ENCODE data around the gene MYLK.
"Not testable (repeated sequence)": the region's sequence is repeated elsewhere in the genome, so short reads cannot be mapped to it uniquely, and the experiment has no call there.

MYLK gene

DNA sequence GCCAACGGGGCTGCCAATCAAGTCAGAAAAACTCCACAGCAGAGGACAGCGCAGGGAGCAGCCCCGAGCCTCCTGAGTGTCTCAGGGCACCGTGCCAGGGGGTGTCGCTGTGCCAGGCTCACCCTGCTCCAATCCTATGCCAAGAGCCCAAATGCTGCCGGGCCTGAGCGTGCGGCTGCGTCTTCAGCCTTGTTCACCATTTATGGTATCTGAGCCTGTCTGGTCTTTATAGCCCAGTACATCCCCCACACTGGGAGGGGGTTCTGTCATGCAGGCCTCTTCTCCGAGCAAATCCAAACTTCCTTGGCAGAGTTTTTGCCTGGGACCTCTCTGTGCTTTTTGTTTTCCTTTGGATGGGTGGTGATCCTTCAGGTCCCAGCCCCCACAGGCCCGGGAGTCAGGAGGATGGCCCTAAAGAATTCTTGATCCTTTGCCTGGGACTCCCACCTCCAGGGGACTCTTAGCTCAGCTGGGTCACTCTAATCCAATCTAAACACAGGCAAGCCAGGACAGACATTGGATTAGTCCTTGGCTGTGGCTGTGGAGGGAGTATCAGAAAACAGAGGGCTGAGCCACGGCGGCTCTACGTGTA, 164.2 kb downstream of the MYLK start:
- DNase-seq, result no peak

DNA sequence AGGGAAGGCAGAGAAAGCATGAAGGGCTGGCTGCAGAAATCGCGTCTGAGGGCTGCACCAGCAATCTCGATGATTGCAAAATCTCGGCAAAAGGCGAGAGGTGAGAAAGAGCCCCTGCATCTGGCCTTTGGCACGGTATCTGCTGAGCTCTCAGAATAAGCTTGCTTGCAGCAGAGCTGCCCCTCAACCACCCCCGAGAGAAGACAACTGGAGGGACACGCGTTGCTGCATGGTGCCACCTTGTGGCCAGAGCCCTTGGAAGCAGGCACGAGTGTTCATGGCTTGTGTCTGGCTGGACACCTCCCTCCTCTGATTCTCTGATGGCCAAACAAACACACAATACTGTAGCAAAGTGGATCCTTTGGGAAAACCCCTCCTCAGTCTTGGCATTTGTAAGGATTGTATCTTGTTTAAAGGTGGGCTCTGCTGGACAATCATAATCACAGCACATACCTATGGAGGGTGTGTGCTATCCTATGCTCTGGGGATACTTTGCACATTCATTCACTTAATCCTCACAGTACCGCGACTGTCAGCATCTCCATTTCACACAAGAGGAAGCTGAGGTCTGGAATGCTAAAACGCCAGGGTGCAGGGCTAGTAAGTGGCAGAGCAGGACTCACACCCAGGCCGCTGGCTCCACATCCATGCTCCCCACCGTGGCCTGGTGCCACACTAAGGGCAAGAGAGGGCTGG, 164.9 kb downstream of the MYLK start:
- peak; percentile 59 for DNase-seq

DNA sequence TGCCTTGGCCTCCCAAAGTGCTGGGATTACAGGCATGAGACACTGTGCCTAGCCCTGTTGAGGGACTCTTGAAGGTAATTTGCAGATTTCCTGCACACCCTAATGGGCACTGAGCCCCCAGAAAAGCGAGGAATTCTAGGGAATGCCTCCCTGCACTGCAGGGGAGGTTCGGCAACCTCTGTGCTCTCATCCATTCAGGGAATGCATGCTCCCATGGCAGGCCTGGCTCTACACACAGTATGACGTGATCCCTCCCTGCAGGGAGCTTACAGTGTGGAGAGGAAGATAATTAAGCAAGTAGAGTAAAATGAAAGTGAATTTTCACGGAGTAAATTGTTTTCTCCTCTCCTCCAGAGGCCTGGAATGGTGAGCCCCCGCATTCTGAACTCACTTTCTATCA, 166.0 kb downstream of the MYLK start:
- DNase-seq, result no peak

DNA sequence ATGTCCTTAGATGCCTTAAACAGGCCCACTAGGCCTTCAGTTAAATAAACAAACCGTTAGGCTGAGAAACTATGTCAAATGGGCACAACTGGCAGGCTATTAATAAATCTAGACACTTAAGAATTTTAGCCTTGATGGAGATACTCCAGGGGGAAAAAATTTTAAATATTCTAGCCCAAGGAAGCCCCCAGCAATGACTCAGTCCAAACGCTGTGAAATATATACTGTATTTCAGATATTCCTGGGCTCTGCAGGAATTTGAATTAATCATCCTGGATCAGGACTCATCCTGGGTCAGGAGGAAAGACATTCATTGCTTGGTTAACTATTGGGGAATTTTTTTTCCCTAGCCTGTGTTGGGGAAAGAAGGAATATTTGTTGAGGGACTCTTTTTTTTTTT, 166.7 kb downstream of the MYLK start:
- DNase-seq, result not testable (repeated sequence)

DNA sequence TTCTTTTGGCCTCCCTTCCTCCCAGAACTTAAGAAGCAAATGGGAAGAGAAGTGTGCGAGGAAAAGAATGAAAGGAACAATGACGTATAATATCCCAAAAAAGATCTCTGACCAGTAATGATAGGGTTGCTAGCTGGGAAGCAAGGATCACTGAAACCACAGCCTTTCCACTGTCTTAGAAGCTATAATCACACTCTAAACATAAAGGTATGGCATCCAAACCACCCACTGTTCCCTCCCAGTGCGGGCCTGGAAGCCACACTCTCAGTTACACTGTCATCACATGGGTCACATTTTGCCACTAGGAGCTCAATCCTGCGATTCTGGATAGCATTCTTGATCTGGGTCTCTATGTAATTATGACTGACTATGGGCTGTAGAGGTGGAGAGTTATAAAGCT, 167.7 kb downstream of the MYLK start:
- no peak for DNase-seq

DNA sequence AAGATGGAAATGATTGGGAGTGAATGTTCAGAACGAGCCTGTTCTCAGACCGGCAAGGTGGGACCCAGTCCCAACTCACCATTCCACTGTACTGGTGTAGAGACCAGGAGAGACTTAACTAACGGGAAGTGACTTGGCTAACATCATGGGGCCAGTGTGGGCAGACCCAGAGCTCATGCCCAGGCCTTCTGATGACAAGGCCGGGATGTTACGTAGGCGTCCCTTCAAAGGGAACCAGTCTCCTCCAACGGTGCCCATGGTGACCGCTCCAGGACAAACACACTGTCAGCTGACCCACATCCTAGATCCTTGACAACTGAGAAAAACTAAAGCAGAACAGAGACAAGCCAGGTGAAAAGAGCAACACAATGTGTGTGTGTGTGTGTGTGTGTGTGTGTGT, 170.9 kb downstream of the MYLK start:
- DNase-seq, result no peak

DNA sequence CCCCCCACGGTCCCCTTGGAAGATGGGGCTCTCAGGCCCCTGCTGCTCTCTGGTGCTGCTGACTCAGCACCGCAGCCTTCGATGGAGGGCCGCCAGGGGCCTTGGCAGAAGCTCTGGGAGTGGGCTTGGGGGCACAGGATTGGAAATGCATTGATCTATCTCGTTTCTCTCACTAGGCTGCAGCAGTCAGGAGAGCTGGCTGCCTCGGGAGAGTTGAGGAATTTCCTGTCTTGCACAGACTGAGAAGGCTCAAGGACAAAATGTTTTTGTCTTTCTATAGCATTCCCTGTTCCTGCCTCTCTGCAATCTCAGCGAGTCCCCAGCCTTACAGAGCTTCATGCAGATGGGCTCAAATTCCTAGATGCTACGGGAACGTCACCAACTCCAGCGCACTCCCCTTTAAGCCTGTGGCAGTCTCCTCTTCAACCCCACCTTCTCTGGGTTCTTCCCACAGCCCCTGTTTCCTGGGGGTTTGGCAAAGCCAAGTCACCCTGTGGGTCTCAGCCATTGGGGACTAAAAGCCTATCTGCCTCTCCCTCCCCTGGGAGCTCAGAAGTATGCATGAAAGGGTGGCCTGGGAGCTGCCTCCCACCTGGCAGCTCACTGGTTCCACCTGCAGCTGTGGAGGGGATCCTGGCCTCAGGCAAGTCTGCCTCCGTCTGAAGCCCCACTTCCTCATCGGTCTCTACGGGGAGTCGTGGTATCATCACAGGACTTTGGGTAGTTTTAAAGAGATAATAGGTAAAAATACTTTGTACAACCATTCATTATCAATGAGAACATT, 171.9 kb downstream of the MYLK start:
- DNase-seq, result no peak

DNA sequence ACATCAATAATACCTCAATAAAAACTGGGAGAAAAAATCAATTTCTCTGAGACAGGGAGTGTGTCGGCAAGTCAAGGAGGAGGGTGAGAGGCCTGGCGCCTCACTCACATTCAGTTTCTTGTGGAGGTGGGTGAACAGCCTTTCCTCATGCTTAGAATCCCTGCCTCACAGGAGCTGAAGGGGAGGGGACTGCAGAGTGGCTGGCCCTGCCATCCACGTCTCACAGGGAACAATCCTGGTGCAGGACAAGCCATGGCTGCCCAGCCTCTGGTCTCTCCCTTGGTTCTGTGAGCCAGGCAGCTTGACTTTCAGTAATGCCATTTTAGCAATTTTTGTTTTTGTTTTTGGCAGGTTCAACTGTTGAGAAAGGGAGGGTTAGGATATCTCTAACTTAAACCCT, 172.8 kb downstream of the MYLK start:
- DNase-seq, result no peak

DNA sequence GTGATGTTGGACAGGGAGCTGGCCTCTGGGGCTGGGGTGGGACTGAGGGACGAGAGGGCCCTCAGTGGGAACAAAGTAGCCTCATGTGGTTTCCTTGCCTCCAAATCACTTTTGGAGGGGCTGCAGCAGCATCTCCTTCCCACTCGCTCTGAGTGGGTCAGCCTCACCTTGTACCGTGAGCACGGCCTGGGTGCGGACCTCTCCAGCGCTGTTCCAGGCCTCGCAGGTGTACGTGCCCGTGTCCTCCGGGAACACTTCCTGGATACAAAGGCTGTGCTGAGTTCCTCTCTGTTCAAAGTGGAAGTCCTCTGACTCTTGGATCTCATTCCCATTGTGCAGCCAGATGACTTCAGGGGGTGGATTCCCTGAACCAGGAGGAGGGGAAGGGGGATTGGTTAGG, 175.6 kb downstream of the MYLK start:
- no peak for DNase-seq

DNA sequence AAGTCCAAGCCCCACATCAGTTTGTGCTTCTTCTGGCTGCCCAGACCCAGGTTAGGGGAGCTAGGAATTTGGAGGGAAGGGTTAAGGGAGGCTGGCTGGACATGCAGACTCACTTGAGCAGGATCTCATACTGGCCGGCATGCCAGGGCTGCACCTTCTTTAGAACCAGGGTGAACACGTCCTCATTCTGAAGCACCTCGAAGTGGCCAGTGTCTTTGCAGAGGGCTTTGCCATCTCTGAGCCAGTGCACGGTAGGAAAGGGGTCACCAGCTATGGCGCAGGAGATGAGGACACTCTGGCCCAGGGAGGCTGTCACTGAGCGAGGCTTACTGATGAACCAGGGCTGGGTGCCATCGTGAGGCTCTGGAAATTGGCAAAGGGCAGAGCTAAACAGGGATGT, 176.5 kb downstream of the MYLK start:
- not testable (repeated sequence) for DNase-seq

DNA sequence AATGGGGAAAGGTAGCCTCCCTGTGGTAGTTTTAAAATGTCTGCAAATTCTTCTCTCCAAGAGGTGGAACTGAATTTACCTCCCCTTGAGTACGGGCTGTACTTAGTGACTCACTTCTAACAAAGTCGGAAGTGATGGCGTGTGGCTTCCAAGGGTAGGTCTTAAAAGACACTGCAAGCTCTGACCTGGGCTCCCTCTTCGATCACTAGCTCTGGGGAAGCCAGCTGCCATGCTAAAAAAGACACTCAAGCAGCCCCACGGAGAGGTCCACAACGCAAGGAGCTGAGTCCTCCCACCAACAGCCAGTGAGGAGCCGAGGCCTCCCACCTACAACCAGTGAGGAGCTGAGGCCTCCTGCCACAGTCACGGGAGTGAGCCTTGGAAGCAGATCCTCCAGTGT, 177.3 kb downstream of the MYLK start:
- no peak for DNase-seq

DNA sequence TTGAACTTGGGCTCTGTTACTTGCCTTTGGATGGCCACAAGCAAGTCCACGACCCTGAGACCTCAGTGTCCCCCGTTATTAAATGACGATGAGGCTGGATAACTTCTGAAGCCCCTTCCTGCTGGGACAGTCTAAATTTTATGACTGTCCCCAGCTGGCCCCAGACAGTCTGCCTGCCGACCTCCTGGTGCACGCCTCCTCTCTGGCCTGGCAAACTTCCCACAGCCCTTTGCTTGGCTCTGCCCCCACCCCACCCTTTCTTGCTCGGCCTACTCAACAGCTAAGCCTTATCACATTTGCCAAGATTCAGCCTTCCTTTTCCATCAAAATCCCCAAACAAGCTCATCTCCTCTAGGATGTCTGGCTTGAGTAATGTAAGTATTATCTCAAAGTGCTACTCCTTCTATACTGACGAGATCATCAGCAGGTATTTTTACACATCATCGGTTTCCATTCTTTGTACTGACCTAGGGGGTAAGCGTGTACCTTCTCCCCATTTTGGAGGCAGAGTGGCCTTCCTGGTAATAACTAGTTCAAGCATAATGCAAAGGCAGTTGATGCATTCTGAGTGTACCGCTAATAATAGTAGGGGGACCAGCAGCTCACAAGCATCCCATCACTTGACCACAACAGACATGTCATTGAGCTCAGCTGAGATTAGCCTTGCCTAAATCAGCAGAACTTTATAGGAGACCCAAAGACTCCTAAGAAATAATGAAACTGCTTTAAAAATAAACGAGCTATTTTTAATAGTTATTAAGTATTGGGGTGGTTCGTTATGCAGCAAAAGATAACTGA, 178.4 kb downstream of the MYLK start:
- no peak for DNase-seq

DNA sequence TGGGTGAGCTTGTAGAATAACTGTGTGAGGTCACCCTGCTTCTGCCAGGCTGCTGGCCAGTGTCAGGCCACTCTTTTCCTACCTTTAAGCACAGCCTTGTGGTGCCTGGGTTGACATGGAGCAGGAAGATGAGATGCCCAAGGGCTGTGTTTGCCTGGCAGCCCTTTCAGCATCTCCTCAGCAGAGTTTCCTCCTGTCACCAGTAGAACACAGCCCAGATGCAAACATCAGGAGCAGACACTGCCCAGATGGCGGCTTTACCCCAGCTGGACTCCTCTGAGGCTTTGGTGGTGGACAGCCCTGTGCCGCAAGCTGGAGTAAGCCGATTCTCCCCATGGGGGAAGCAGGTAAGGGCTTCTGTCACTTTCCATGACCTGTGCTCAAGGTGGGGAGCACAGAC, 180.5 kb downstream of the MYLK start:
- not testable (repeated sequence) for DNase-seq

DNA sequence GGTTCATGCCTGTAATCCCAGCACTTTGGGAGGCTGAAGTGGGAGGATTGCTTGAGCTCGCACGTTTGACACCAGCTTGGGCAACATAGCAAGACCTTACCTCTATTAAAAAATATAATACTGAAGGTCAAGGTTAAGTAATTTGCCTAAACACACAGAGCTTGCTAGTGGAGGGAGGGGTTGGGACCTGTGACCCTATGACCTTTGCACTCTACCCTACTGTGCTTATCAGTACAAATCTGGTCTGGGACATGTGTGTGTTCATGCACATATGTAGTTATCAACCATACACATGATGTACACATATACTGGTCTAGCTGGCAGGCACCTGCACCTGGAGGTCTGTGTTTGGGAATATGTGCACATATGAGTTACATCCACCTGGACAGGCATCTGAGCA, 181.4 kb downstream of the MYLK start:
- DNase-seq, result no peak

DNA sequence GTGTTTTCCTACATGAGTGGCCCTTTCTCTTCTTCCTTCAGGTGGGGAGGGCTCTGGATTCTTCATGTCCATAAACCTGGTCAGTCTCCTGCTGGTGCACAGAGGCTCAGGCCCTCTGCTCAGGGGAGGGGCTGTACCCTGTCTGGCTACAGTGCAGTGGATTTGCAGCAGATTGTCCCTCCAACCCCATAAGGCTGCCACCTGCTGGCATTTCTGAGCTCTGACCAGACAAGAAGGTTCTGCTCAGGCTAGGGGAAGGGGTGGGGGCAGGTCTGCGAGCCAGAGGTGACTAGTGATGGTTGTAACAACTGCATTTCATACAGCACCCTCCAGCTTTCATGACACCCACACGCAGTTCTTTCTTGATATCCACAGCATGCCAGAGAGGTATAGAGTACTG, 182.1 kb downstream of the MYLK start:
- peak; percentile 52 for DNase-seq

DNA sequence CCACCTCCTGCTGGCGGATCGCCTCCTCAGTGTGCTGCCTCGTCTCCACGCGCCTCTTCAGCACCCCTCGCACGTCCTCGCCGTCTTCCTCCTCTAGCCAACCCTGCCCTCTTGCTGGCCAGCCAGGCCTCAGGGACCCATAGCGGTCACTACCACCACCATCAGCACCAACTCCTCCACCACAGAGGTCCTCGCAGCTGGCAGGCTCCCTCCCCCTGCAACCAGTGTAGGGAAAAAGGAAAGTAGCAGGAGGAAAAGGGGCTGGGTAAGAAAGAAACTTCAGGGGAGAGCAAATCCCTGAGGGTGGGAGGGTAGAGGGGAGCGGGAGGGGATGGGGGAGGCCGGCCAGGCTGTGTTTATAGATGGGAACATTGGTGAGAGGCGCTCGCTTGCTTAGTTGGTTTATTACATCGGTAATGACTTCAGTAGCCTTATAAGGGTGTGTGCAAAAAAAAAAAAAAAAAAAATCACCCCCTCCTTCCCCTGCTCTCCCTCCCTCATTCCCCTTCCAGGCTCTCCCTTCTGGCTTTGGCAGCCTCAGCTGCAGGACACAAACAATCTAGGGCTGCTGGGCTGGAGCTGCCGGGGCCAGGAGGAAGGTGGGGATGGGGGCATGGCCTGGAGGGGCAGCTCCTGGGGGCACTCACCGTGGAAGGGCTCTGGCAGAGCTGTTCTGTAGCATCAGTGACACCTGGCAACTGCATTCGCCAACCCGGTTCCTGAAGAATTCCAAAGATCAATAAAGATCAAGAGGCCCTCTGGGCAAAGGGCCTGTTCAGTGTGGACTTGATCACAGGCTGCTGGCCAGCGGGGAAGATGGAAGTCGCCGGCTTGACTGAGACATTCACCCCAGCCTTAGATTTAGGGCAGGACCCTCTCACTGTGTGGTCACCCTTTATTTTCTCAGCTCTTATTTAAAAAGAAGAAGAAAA, 183.1 kb downstream of the MYLK start:
- DNase-seq, result no peak

DNA sequence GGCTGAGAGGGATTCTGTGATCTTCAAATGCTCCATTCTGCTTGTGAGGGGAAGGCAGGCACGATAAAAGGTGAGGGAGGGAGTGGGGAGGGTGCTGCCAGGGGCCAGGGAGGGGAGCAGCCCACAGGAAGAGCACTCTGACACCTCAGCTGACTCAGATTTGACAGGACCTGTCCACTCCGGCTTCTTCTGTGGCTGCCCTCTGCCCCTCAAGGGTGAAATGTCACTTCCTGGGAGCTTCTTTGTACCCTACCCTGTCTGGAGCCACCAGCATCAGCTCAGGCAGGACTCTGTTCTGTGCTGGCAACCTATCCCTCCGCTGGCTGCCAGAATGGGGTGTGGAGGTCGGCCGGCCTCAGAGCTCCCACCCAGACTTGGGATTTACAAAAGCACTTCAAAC, 185.3 kb downstream of the MYLK start:
- DNase-seq, result no peak

DNA sequence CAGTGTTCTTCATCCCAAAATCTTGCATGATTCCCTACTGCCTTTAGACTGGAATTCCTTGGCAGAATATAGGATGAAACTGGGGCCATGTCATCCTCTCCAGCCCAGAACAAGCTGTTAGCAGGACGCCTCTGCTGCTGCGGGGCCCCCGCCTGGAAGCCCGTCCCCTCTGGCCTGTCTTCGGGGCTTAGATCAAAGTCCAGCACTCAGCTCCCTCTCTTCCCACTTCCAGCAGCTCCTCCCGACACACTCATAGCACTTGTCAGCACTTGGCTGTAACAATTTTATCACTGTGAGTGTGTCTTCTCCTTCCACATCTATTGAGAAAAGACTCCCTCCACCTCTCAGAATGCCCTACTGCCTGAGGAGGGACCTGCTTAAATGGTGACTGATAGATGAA, 187.3 kb downstream of the MYLK start:
- no peak for DNase-seq

DNA sequence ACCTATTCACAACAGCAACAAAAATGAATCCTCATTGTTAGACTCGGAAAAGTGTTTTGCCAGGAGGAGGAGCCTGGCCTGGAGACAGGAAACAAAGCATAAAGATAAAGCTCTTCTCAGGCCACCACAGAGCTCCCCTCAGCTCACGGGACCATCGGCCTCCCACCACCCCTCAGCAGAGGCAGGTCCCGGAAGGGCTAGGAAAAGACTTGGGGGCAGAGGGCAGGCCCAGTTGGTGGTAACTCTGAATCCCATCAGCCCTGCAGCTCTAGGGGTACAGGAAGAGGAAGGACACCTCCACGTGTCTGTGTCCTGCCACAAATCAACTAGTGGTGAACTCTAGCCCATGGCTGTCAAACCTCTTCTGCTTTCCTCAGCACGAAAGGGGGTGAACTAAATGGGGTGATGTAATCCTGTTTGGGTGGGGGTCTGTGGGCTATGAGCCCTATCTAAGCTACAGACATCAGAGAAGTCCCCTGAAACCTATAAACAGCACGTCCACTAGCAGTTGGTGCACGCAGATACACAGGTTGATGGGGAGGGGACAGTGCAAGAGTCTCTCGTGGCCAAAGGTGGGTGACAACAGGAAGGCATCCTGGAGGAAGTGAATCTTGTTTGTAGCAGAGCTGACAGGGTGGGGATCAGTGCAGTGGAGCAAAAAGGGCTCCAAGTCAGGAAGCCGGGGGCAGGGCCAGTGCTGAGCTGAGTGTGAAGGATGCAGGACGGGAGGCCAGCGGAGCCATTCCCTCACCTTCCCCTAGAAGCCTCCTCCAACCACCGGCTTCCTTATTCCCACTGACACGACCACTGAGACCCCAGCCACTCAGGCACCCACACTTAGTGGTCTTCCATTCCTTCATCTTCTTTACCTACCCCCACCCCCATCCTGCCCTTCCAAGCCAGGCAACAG, 188.1 kb downstream of the MYLK start:
- DNase-seq, result peak; percentile 9

DNA sequence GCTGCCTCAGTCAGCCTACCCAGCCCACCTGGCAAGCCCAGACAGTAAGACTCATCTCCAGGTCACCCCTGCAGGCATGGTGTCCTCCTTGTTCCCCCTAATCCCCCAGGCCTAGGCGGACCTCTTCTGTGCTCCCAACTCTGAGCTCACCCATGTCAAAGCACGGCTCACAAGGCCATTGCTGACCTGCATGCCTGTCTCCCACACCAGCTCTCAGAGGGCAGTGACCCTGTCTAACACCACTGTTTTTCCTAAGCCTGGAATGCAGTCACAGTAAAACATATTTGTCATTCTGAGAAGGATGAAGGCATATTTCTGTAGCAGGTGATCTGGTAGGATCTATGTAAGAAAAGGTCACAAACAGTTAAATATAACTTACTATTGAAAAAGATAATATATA, 189.0 kb downstream of the MYLK start:
- no peak for DNase-seq
